Measurements from ENCODE around the gene SLC66A2.

The SLC66A2 gene

DNA sequence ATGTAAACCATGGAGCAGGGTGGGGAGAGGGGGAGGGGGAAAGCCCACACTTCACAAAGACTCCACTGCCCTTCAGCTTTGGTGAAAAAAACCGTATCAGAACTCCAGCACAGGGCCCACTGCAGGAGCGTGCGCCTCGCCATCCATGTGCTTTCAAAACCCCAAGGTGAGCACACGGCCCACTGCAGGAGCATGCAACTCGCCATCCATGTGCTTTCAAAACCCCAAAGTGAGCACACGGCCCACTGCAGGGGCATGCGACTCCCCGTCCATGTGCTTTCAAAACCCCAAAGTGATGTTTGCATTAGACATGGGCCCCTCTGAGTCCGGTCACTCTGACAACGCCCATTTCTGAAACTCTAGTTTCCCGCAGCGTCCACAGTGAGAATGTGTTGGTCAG, 29.1 kb upstream of the SLC66A2 start:
- Histone ChIP-seq H3K9ac (ENCODE audit: low read length) (no peak overlapping the region), H2AFZ (ENCODE audit: low read length) (no peak overlapping the region), H3K27ac (ENCODE audit: low read length) (no peak overlapping the region), H3K36me3 (replicated peaks; ENCODE audit: insufficient read depth, low read length) (peaks cover 15% of the 10 kb centered on the region; the same call in 1 of the 2 replicates), H4K20me1 (ENCODE audit: insufficient read depth, low read length) (peaks cover 5% of the 10 kb centered on the region; the same call in 1 of the 2 replicates), H3K27me3 (replicated peaks; ENCODE audit: insufficient read depth, low read length) (no peaks in the 10 kb centered on the region), H3K4me2 (ENCODE audit: low read depth, low read length) (no peak overlapping the region), H3K9me3 (replicated peaks; ENCODE audit: insufficient read depth, low read length) (no peaks in the 10 kb centered on the region), H3K4me3 (ENCODE audit: low read length) (no peak overlapping the region), H3K4me1 (ENCODE audit: low read length) (no peaks in the 10 kb centered on the region), H3K9me2 (replicated peaks; ENCODE audit: insufficient read depth, low read length) (no peaks in the 10 kb centered on the region), H3F3A (ENCODE audit: insufficient read depth, low read length) (no peaks in the 10 kb centered on the region), H3K79me2 (ENCODE audit: low read length) (peaks cover 100% of the 10 kb centered on the region)
- DNase-seq = no peak
- TF ChIP-seq EZH2phosphoT487 (IDR thresholded peaks at IDR 0.05; ENCODE audit: low read length) (no peak), EZH2 (optimal IDR thresholded peaks at IDR 0.05; ENCODE audit: low read depth, low read length) (no peak)
- TF ChIP-seq, protein P1, sequence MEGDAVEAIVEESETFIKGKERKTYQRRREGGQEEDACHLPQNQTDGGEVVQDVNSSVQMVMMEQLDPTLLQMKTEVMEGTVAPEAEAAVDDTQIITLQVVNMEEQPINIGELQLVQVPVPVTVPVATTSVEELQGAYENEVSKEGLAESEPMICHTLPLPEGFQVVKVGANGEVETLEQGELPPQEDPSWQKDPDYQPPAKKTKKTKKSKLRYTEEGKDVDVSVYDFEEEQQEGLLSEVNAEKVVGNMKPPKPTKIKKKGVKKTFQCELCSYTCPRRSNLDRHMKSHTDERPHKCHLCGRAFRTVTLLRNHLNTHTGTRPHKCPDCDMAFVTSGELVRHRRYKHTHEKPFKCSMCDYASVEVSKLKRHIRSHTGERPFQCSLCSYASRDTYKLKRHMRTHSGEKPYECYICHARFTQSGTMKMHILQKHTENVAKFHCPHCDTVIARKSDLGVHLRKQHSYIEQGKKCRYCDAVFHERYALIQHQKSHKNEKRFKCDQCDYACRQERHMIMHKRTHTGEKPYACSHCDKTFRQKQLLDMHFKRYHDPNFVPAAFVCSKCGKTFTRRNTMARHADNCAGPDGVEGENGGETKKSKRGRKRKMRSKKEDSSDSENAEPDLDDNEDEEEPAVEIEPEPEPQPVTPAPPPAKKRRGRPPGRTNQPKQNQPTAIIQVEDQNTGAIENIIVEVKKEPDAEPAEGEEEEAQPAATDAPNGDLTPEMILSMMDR (IDR thresholded peaks at IDR 0.05; ENCODE audit: low read length) = no peak

DNA sequence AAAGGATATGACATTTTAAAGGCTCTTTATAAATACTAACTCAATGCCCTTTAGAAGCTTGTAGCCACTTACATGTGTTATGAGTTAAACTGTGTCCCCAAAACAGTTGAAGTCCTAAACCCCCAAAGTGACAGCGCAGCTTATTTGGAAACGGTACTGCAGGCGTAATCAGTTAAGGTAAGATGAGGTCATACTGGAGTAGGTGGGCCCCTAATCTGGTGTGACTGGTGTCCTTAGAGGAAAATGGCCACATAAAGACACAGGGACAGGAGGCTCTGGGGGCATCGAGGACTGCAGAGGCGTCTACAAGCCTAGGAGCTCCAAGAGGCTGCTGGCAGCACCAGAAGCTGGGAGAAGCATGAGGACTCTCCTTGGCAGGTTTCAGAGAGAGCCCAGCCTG, 28.4 kb upstream of the SLC66A2 start:
- H3K79me2 ChIP-seq (ENCODE audit: low read length) = peaks cover 100% of the 10 kb centered on the region
- no peaks in the 10 kb centered on the region for H3K27me3 ChIP-seq (replicated peaks; ENCODE audit: insufficient read depth, low read length)
- H3F3A ChIP-seq (ENCODE audit: insufficient read depth, low read length) = no peaks in the 10 kb centered on the region
- no peak for DNase-seq
- TF ChIP-seq EZH2phosphoT487 (IDR thresholded peaks at IDR 0.05; ENCODE audit: low read length) (no peak), EZH2 (optimal IDR thresholded peaks at IDR 0.05; ENCODE audit: low read depth, low read length) (no peak)
- TF ChIP-seq, protein P1 (IDR thresholded peaks at IDR 0.05; ENCODE audit: low read length) = no peak
- peaks cover 8% of the 10 kb centered on the region for H3K36me3 ChIP-seq (replicated peaks; ENCODE audit: insufficient read depth, low read length)
- H3K9me3 ChIP-seq (replicated peaks; ENCODE audit: insufficient read depth, low read length) = no peaks in the 10 kb centered on the region
- H3K27ac ChIP-seq (ENCODE audit: low read length) = no peak overlapping the region
- no peak overlapping the region for H3K4me2 ChIP-seq (ENCODE audit: low read depth, low read length)
- no peaks in the 10 kb centered on the region for H3K4me1 ChIP-seq (ENCODE audit: low read length)
- no peaks in the 10 kb centered on the region for H3K9me2 ChIP-seq (replicated peaks; ENCODE audit: insufficient read depth, low read length)
- no peak overlapping the region for H3K4me3 ChIP-seq (ENCODE audit: low read length)
- no peak overlapping the region for H3K9ac ChIP-seq (ENCODE audit: low read length)
- no peak overlapping the region for H2AFZ ChIP-seq (ENCODE audit: low read length)
- H4K20me1 ChIP-seq (ENCODE audit: insufficient read depth, low read length) = peaks cover 5% of the 10 kb centered on the region; the same call in 1 of the 2 replicates

DNA sequence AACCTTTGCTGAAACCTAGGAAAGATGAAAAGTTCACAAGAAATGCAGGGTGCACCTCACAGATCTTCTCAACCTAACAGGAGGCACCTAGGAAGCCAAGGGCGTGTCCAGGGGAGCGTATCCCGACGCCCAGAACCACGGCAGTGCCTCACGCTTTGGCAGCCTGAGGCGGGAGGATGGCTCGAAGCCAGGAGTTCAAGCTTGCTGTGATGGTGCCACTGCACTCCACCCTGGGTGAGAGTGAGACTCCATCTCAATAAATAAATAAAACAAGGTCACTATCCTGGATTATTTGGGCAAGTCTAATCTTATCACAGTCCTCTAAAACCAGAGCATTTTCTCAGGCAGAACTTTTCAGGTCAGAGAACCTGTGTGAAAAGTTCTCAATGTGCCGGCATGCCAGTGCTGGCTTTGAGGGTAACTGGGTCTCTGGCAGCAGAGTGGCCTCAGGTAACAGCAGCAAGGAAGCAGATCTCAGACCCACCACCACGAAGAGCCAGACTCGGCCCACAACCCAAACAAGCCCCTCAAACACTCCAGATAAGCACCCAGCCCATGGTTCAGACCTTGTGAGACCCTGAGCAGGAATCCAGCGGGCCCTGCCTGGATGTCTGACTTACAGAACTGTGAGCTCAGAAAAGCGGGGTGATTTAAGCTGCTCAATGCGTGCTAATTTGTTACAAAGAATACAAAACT, 24.7 kb upstream of the SLC66A2 start:
- Histone ChIP-seq H3K27ac (ENCODE audit: low read length) (no peak overlapping the region), H3K9ac (ENCODE audit: low read length) (no peak overlapping the region), H2AFZ (ENCODE audit: low read length) (no peak overlapping the region), H3K4me2 (ENCODE audit: low read depth, low read length) (no peak overlapping the region), H4K20me1 (ENCODE audit: insufficient read depth, low read length) (no peaks in the 10 kb centered on the region; the same call in 1 of the 2 replicates), H3K79me2 (ENCODE audit: low read length) (peaks cover 88% of the 10 kb centered on the region), H3K27me3 (replicated peaks; ENCODE audit: insufficient read depth, low read length) (no peaks in the 10 kb centered on the region), H3K4me3 (ENCODE audit: low read length) (no peak overlapping the region), H3K4me1 (ENCODE audit: low read length) (no peaks in the 10 kb centered on the region), H3K36me3 (replicated peaks; ENCODE audit: insufficient read depth, low read length) (peaks cover 19% of the 10 kb centered on the region), H3K9me3 (replicated peaks; ENCODE audit: insufficient read depth, low read length) (no peaks in the 10 kb centered on the region), H3K9me2 (replicated peaks; ENCODE audit: insufficient read depth, low read length) (no peaks in the 10 kb centered on the region), H3F3A (ENCODE audit: insufficient read depth, low read length) (no peaks in the 10 kb centered on the region)
- DNase-seq = no peak
- TF ChIP-seq EZH2 (optimal IDR thresholded peaks at IDR 0.05; ENCODE audit: low read depth, low read length) (no peak), EZH2phosphoT487 (IDR thresholded peaks at IDR 0.05; ENCODE audit: low read length) (no peak)
- TF ChIP-seq, protein P1 (IDR thresholded peaks at IDR 0.05; ENCODE audit: low read length) = no peak

Data from MM.1S (cell line).